ENCODE measurements around the gene CENPN. TPM values are rescaled to one million over a fixed set of nuclear protein-coding genes. Genes with fewer than 3 reads are reported as not detected.

Gene CENPN
- total RNA-seq, 2 donors from 2014 or later, result 10.5 to 18.1 TPM

DNA sequence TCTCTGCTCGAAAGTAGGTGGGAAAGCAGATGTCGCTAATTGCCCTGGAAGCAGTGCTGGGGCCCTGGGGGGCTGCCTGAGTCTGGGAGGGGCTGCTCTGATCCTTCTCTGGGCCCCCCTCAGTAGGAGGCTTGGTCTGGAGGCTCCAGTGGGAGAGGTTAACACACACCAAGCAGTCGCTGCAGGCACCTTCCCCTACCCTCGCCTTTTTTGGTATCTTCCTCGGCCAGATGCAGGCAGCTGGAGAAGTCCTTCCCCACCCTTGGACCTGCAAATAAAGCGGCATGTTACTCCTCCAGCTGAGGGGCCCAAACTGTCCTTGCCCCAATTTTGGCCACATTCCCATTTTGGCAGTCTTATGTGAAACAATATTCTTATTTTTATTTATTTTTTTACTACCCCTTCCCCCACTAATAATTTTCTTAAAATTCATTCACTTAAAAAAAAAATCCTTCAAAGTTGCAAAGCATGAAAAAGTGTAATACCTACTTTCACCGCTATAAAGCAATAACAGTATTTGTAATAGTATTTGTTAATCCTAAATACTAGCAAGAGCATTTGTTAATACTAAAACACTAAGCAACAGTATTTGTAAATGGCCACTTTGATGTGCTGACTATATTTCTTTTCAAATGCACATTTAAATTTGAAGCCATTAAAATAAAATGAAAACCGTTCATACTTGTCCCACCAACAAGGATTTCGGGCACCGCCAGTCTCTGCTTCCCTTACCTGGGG lies 55.0 kb downstream of the CENPN start:
- TF ChIP-seq CTCF (IDR thresholded peaks at IDR 0.05), result no peak
- Histone ChIP-seq H3K27ac (no peak overlapping the region), H3K4me3 (no peak overlapping the region), H3K27me3 (no peaks in the 10 kb centered on the region), H3K36me3 (no peaks in the 10 kb centered on the region), H3K4me1 (no peaks in the 10 kb centered on the region), H3K9me3 (no peaks in the 10 kb centered on the region)
- DNase-seq (ENCODE audit: low spot score), result no peak

- H3K4me3 ChIP-seq, result no peak overlapping the region
- H3K36me3 ChIP-seq, result no peaks in the 10 kb centered on the region
- no peak overlapping the region for H3K27ac ChIP-seq
- DNase-seq (ENCODE audit: low spot score), result no peak
- no peak for TF ChIP-seq CTCF (IDR thresholded peaks at IDR 0.05)
- H3K9me3 ChIP-seq, result no peaks in the 10 kb centered on the region
- no peaks in the 10 kb centered on the region for H3K4me1 ChIP-seq
- no peaks in the 10 kb centered on the region for H3K27me3 ChIP-seq
Measured at GRCh38 chr16:81066681-81067080, 59.7 kb downstream of the CENPN start.

GRCh38 chr16:81067166-81067565 lies 60.2 kb downstream of the CENPN start:
- DNase-seq (ENCODE audit: low spot score), result no peak
- Histone ChIP-seq H3K36me3 (no peaks in the 10 kb centered on the region), H3K27me3 (no peaks in the 10 kb centered on the region), H3K9me3 (no peaks in the 10 kb centered on the region), H3K4me3 (no peak overlapping the region), H3K27ac (no peak overlapping the region), H3K4me1 (no peaks in the 10 kb centered on the region)
- no peak for TF ChIP-seq CTCF (IDR thresholded peaks at IDR 0.05)

GRCh38 chr16:81069063-81069462 lies 62.0 kb downstream of the CENPN start:
- Histone ChIP-seq H3K4me3 (no peak overlapping the region), H3K36me3 (no peaks in the 10 kb centered on the region), H3K4me1 (no peaks in the 10 kb centered on the region), H3K27ac (no peak overlapping the region), H3K27me3 (no peaks in the 10 kb centered on the region), H3K9me3 (no peaks in the 10 kb centered on the region)
- no peak for TF ChIP-seq CTCF (IDR thresholded peaks at IDR 0.05)
- DNase-seq (ENCODE audit: low spot score), result no peak

GRCh38 chr16:81070979-81071378 lies 64.0 kb downstream of the CENPN start:
- H3K27me3 ChIP-seq, result no peaks in the 10 kb centered on the region
- DNase-seq (ENCODE audit: low spot score), result no peak
- no peaks in the 10 kb centered on the region for H3K36me3 ChIP-seq
- TF ChIP-seq CTCF (IDR thresholded peaks at IDR 0.05), result no peak
- no peaks in the 10 kb centered on the region for H3K4me1 ChIP-seq
- no peak overlapping the region for H3K4me3 ChIP-seq
- no peak overlapping the region for H3K27ac ChIP-seq
- no peaks in the 10 kb centered on the region for H3K9me3 ChIP-seq

GRCh38 chr16:81071805-81072204 lies 64.8 kb downstream of the CENPN start:
- no peaks in the 10 kb centered on the region for H3K9me3 ChIP-seq
- H3K4me3 ChIP-seq, result no peak overlapping the region
- H3K27ac ChIP-seq, result no peak overlapping the region
- no peaks in the 10 kb centered on the region for H3K4me1 ChIP-seq
- TF ChIP-seq CTCF (IDR thresholded peaks at IDR 0.05), result no peak
- no peaks in the 10 kb centered on the region for H3K27me3 ChIP-seq
- no peaks in the 10 kb centered on the region for H3K36me3 ChIP-seq
- DNase-seq (ENCODE audit: low spot score), result no peak
